Stimulated activated CD8-positive, alpha-beta memory T cell treated with anti-CD3 and anti-CD28 coated beads, Interleukin-12 subunit alpha, Interleukin-12 subunit beta, amount 100 ng/mL, for 1 hour (primary cell): Measurements from ENCODE around the gene HTT.

Experiments
- DNase-seq: peaks from one replicate; pipeline ENCODE4 v3.0.0-alpha.2; 2020; ENCODE audit warnings: low read depth

HTT gene

DNA sequence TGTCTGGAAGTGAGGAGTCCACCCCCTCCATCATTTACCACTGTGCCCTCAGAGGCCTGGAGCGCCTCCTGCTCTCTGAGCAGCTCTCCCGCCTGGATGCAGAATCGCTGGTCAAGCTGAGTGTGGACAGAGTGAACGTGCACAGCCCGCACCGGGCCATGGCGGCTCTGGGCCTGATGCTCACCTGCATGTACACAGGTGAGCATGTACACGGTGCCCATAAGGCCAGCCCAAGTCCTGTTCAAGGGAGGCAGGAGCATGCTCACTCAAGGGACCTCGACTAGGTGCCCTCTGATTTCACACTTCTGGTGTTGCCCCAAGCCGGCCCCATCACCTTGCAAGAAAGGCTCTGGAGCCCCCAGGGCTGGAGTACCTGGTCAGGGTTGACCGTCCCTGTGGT lies 161.1 kb downstream of the HTT start:
- DNase-seq: no peak

DNA sequence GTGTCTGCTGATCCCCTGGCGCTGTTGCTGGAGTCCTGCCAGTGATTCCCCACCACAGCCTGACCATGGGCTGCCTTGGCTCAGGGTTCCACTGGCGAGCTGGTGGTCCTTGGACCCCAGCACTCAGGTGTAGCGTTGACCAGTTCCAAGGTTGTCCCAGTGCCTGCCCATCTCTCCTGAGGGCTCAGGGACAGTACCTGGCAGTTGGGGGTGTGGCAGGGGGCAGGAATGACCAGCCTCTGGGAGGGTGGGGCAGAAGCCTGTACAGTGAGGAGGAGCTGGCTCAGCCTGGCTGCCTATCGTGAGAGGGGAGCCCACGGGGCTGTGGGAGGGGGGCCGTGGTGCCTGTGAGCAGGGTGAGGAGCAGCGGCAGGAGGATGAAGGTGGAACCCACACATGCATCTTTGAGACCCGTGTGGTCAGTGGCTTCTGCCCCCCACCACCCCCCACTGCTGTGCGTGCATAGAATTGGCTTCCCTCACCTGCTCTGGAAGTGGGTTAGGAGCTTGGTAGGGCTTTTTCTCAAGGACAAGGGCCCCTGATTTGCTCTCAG lies 161.9 kb downstream of the HTT start:
- no peak for DNase-seq

DNA sequence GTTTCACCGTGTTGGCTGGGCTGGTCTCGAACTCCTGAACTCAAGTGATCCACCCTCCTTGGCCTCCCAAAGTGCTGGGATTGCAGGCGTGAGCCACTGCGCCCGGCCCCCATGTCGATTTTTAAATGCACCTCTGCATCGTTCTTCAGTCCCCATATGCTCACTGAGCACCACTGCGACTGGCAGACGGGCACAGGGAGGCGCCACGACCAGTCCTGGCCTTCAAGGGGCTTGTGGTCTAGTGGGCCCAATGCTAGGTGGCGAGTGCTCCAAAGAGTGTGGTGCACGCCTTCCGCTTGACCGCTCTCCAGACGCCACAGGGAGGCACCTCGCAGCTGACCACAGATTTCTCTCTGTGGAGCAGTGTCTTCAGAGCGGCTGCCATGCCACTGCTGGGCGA lies 162.8 kb downstream of the HTT start:
- no peak for DNase-seq

DNA sequence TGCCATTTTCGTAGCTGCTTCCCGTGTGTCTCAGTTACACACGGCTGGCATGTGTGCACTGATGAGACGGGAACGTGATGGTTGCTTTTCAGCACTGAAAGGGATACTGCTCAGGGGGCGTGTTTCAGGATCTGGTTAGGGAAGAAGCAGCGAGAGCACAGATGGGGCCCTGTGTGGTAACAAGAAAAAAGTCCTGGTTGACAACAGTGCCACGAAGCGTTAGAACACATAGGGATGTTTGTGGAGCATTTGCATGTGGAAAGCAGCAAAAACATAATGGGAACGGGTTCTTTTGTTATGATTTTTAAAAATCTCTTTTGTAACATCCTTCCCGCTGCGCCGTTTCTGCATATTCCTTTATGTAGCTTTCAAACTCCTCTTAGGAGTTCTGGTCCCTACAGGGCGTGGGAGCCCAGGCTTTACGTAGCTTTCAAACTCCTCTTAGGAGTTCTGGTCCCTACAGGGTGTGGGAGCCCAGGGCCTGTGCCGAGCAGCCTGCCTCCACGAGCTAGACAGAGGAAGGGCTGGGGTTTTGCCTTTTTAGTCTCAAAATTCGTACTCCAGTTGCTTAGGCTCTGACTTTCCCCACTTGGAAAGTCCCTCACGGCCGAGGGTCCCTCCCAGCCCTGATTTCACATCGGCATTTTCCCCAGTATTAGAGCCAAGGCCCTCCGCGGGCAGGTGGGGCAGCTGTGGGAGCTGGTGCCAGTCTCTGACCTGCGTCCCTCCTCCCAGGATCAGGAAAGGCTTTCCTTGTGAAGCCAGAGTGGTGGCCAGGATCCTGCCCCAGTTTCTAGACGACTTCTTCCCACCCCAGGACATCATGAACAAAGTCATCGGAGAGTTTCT lies 163.5 kb downstream of the HTT start:
- no peak for DNase-seq

DNA sequence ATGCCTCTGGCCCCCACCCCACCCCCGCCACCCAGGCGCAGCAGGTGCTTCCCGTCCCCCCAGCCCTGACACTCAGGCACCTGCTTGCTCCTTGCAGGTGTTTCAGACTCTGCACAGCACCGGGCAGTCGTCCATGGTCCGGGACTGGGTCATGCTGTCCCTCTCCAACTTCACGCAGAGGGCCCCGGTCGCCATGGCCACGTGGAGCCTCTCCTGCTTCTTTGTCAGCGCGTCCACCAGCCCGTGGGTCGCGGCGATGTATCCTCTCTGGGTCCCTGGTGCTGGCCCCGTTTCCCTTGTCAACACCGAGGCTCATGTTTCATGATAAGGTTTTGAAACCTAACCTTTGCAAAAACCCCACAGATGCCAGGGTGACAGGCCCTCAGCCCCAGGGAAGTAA lies 164.2 kb downstream of the HTT start:
- no peak for DNase-seq

DNA sequence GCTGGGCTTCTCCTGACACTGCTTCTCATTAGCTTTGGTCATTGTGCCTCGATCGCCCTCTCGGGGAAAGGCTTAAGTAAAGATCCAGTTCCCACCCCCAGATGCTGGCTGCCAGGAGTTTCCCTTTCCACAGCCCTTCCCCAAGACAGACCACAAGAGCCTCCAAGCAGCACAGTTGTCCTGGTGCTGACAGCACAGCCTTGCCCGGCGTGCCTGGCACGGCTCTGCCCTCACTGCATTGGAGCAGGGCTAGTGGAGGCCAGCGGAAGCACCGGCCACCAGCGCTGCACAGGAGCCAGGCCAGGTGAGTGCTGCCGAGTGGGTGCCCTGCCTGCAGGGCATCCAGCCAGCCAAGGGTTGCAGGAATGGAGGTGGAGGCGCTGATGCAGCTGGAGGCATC lies 164.8 kb downstream of the HTT start:
- DNase-seq: no peak

DNA sequence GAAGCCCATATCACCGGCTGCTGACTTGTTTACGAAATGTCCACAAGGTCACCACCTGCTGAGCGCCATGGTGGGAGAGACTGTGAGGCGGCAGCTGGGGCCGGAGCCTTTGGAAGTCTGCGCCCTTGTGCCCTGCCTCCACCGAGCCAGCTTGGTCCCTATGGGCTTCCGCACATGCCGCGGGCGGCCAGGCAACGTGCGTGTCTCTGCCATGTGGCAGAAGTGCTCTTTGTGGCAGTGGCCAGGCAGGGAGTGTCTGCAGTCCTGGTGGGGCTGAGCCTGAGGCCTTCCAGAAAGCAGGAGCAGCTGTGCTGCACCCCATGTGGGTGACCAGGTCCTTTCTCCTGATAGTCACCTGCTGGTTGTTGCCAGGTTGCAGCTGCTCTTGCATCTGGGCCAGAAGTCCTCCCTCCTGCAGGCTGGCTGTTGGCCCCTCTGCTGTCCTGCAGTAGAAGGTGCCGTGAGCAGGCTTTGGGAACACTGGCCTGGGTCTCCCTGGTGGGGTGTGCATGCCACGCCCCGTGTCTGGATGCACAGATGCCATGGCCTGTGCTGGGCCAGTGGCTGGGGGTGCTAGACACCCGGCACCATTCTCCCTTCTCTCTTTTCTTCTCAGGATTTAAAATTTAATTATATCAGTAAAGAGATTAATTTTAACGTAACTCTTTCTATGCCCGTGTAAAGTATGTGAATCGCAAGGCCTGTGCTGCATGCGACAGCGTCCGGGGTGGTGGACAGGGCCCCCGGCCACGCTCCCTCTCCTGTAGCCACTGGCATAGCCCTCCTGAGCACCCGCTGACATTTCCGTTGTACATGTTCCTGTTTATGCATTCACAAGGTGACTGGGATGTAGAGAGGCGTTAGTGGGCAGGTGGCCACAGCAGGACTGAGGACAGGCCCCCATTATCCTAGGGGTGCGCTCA lies 165.8 kb downstream of the HTT start:
- DNase-seq: no peak

DNA sequence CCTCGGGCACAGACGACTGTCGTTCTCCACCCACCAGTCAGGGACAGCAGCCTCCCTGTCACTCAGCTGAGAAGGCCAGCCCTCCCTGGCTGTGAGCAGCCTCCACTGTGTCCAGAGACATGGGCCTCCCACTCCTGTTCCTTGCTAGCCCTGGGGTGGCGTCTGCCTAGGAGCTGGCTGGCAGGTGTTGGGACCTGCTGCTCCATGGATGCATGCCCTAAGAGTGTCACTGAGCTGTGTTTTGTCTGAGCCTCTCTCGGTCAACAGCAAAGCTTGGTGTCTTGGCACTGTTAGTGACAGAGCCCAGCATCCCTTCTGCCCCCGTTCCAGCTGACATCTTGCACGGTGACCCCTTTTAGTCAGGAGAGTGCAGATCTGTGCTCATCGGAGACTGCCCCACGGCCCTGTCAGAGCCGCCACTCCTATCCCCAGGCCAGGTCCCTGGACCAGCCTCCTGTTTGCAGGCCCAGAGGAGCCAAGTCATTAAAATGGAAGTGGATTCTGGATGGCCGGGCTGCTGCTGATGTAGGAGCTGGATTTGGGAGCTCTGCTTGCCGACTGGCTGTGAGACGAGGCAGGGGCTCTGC lies 166.5 kb downstream of the HTT start:
- DNase-seq: no peak

DNA sequence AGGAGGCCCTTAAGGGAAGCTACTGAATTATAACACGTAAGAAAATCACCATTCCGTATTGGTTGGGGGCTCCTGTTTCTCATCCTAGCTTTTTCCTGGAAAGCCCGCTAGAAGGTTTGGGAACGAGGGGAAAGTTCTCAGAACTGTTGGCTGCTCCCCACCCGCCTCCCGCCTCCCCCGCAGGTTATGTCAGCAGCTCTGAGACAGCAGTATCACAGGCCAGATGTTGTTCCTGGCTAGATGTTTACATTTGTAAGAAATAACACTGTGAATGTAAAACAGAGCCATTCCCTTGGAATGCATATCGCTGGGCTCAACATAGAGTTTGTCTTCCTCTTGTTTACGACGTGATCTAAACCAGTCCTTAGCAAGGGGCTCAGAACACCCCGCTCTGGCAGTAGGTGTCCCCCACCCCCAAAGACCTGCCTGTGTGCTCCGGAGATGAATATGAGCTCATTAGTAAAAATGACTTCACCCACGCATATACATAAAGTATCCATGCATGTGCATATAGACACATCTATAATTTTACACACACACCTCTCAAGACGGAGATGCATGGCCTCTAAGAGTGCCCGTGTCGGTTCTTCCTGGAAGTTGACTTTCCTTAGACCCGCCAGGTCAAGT lies 167.5 kb downstream of the HTT start:
- DNase-seq: no peak

DNA sequence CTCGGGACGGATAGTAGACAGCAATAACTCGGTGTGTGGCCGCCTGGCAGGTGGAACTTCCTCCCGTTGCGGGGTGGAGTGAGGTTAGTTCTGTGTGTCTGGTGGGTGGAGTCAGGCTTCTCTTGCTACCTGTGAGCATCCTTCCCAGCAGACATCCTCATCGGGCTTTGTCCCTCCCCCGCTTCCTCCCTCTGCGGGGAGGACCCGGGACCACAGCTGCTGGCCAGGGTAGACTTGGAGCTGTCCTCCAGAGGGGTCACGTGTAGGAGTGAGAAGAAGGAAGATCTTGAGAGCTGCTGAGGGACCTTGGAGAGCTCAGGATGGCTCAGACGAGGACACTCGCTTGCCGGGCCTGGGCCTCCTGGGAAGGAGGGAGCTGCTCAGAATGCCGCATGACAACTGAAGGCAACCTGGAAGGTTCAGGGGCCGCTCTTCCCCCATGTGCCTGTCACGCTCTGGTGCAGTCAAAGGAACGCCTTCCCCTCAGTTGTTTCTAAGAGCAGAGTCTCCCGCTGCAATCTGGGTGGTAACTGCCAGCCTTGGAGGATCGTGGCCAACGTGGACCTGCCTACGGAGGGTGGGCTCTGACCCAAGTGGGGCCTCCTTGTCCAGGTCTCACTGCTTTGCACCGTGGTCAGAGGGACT lies 168.8 kb downstream of the HTT start:
- no peak for DNase-seq

DNA sequence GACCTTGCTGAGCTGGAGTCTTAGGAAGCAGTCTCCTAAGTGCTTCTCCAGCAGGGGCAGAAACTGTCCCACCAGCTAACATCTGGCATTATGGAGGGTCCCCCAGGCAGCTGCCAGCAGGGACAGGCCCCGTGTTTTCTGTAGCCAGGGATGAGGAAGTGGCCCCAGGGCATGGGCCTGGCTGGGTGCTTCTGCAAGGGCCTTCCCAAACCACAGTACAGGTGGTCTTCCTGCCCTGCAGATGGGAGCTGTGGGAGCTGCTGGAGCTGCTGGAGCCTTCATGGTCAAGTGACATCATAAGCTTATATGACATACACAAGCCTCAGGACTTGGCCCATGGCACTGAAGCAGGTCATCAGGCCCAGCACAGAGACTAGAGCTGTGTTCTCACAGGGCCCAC lies 169.5 kb downstream of the HTT start:
- no peak for DNase-seq

DNA sequence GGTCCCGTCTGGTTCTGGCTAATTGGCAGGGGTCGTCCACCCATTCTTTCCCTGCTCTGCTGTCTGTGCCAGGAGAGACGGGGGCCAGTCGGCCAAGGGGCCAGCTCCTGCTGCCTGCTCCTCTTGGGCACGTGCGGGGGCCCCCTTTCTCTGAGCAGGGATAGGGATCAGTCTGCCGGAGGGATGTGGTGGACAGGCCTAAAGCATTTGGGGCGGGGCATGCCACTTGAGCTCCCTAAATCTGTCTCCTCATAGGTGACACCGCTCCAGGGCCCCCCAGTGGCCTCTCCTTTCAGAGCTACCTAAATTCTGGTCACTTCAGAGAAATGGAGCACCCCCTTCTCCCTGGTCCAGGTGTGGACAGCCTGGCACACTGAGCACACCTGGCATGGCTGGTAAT lies 170.3 kb downstream of the HTT start:
- DNase-seq: no peak

DNA sequence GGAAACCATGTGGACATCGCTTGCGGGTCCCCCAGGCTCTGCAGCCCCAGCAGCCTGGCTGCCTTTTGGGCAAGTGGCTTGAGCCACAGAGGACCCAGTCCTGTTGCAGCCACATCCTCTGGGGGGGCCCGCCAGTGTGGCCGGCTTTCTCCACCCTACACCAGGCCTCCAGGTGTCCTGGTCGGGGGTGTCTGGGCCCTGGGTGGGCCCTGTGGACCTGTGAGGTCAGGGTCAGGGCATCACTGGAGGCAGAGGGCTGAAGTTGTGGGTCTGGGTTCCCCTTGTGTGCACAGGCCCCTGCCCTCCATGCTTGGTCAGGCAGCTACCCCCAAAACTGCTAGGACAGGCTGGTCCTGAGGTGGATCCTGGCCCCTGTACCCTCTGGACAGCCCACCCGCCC lies 171.2 kb downstream of the HTT start:
- no peak for DNase-seq

DNA sequence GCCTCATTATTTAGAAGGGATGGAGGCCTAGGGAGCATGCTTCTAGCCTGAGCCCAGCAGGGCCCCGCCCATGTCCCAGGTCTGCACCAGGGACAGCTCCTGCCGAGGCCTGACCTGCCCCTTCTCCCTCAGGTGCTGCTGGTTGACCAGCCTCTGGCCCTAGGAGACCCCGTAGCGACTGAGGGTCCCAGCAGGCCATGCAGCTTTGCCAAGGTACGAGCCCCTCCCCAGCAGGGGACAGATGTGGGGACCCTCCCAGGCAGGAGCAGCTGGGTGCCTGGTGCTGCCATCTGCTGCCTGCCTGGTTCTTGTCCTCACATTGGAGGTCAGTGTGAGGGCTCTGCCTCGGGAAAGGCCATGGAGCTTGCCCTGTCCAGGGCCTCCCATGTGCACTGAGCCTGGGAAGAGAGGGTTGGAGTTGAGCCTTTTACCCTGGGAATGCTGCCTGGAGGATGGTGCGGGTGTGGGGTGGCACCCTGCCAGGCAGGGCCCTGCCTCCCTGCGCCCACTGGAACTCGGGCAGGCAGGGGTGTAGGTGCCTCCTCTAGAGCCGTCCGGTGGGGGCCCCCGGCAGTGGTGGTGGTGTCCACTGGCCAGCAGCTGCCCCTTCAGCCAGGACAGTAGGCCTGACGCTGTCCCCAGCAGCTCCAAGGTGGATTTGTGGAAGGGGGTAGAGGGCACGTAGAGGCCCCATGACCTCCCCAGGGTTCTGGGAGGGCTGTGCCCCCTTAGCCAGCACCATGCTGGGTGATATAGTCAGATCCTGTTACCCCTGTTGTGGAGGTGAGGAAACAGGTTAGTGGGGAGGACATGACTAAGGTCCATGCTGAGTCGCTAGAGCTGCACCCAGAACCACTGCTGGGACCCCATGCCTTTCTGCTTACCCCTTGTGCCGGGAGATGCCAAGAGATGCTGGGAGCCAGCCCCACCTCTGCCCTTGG lies 172.2 kb downstream of the HTT start:
- no peak for DNase-seq

DNA sequence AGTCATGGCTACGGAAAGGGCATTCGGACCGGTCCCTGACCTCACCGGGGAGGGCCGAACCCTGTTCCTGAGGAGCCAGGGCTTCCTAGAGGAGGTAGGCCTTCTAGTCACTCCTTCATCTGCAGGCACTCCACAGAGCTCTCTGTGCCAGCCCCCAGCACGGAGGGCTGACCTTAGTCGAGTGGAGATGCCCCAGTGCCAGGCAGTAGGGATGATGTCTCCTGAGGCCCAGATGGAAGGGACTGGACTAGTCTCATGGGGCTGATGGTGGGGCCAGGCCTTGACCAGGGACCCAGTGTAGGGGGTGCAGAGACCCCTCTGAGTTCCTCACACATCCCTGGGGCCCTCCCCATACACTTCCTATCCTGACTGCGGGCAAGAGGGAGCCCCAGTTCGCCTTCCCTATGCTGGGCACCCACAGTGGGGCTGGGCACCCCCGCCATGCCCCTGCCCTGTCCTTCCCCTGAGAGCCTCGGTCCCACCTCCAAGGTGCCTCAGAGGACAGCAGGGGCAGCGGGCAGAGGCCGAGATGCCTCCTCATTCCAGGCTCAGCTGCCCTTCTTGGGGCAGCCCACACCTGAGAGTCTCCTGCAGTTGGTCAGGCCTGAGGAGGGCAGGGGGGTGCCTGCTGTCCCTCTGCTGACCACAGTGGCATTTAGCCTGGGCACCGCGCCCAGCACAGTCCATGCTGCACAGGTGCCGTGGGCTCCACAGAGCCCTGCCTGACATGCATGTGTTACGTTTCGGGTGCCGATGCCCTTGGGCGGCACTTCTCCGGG lies 173.1 kb downstream of the HTT start:
- DNase-seq: no peak

DNA sequence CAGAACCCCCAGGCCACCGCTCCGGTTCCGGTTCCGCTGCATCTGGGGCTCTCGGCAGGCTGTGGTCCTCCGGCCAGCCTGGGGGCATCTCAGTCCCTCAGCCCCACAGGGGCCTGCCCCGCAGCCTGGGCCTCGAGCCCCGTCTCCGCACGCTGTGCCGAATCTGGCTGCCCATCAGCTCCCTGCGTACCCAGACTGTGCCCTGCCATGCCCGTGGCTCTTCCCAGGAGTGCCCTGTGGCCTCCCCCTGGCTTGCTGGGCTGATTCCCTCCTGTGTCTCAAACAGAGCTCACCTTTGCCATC lies 173.6 kb downstream of the HTT start:
- DNase-seq: no peak

DNA sequence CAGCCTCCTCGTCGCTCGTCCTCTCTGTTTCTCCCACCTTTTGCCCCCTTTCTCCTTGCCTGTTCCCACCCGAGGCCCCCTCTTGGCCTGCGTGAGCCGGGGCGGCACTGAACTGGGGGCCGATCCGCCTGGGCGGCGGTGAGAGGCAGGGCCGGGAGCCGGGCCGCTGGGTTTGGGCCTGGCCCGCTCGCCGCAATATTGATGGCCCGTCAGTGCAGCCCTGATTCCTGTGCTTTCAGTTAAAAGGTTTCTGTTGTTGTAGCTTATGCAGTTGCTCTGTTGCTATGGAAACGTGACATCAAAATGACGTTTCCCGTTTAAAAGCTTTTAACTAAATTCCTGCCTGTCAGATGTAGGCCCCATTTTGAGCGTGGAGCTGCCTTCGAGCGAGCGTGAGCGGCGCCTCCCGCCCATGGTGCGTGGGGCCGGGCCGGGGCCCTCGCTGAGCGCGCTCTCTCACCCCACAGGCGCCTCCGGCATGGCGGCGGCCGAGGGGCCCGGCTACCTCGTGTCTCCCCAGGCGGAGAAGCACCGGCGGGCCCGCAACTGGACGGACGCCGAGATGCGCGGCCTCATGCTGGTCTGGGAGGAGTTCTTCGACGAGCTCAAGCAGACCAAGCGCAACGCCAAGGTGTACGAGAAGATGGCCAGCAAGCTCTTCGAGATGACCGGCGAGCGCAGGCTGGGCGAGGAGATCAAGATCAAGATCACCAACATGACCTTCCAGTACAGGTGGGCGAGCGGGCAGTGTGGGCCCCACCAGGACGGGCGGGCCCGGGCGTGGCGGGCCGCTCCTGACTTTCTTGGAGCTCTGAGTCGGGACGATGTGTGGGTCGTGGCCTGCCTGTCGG lies 174.6 kb downstream of the HTT start, which contains the start of gene MSANTD1:
TSS of gene MSANTD1 (plus strand) at position 349 of the 851 bp plus-strand sequence. CDS start at position 413, 64 bp downstream.
- DNase-seq: no peak

DNA sequence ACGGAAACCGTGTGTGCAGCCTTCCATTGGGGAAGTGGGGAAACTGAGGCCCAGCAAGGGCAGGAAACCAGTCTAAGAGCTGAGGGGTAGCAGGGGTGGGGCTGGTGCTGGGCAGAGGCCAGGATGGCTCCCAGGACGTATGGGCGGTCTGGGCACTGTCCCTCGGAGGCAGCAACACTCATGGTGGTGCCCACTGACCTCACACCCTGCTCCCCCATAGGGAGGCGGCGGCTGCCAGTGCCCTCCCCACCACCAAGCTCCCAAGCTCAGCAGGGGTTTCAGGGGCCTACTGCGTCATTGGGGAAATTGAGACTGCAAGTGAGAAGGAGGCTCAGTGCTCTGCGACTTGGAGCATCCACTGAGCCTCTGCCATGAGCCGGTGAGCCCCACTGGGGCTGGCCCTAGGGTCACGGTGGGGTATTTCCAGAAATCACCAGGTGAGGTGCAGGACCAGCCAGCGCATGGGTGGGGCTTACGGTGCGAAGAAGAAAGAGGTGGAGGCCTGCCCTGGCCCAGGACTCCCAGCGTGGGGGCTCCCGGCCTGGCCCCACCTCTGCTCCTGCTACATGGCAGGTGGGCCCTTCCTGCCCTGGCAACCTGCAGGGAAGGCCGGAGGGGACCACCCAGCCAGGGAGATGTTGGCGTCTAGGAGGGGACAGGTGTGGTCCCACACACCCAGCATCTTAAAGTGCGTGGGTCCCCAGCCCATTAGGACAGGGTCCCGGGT lies 175.4 kb downstream of the HTT start:
- no peak for DNase-seq
